H9 (cell line): ENCODE measurements around the gene LINGO1. TPM values are rescaled to one million over a fixed set of nuclear protein-coding genes. Genes with fewer than 3 reads are reported as not detected.
A peak's percentile ranks its signal among the peaks of the same experiment; 100 is the strongest.

ENCODE experiments used
- DNase-seq: peaks from one replicate; pipeline ENCODE4 v3.0.0-alpha.2; 2017
- H2AFZ ChIP-seq: one replicate; pipeline ENCODE4 v1.6.1; 2013; ENCODE audit warnings: mild to moderate bottlenecking, low read length, control low read depth, moderate library complexity
- H2AK5ac ChIP-seq: 2 replicates; pipeline ENCODE4 v1.6.1; 2013; ENCODE audit warnings: low read length, control low read depth, mixed read lengths; ENCODE audit not compliant: insufficient read length
- H2BK120ac ChIP-seq: one replicate; pipeline ENCODE4 v1.6.1; 2013; ENCODE audit warnings: low read depth, mild to moderate bottlenecking, low read length, control low read depth, inconsistent platforms; ENCODE audit not compliant: poor library complexity, severe bottlenecking
- H2BK12ac ChIP-seq: 2 replicates; pipeline ENCODE4 v1.6.1; 2013; ENCODE audit warnings: low read length, control low read depth, mixed read lengths, low read depth; ENCODE audit not compliant: insufficient read length
- H2BK15ac ChIP-seq: 2 replicates; pipeline ENCODE4 v1.6.1; 2013; ENCODE audit warnings: low read depth, low read length, control low read depth
- H2BK20ac ChIP-seq: one replicate; pipeline ENCODE4 v1.6.1; 2013; ENCODE audit warnings: low read depth, mild to moderate bottlenecking, low read length, control low read depth, inconsistent platforms; ENCODE audit not compliant: poor library complexity, severe bottlenecking
- H2BK5ac ChIP-seq: 2 replicates; pipeline ENCODE4 v1.6.1; 2013; ENCODE audit warnings: low read length, control low read depth, mixed read lengths; ENCODE audit not compliant: insufficient read length
- H3K14ac ChIP-seq: 2 replicates; pipeline ENCODE4 v1.6.1; 2013; ENCODE audit warnings: low read length, control low read depth; ENCODE audit not compliant: insufficient read depth
- H3K18ac ChIP-seq: 2 replicates; pipeline ENCODE4 v1.6.1; 2013; ENCODE audit warnings: low read depth, mild to moderate bottlenecking, mixed read lengths, low read length, control low read depth; ENCODE audit not compliant: insufficient read length
- H3K23ac ChIP-seq: 2 replicates; pipeline ENCODE4 v1.6.1; 2013; ENCODE audit warnings: low read length, control low read depth, mixed read lengths, low read depth; ENCODE audit not compliant: insufficient read length
- H3K23me2 ChIP-seq: 2 replicates; pipeline ENCODE4 v1.6.1; 2013; ENCODE audit warnings: low read depth, mild to moderate bottlenecking, mixed read lengths, low read length, control low read depth; ENCODE audit not compliant: insufficient read length, poor library complexity, severe bottlenecking
- H3K27ac ChIP-seq: 2 replicates; pipeline ENCODE4 v1.5.1; 2013; ENCODE audit warnings: low read length, control low read depth, mixed read lengths, low read depth; ENCODE audit not compliant: insufficient read length
- H3K27me3 ChIP-seq: 2 replicates; pipeline ENCODE4 v1.6.1; 2013; ENCODE audit warnings: low read length, control low read depth, inconsistent platforms; ENCODE audit not compliant: insufficient read depth
- H3K4ac ChIP-seq: 2 replicates; pipeline ENCODE4 v1.6.1; 2013; ENCODE audit warnings: low read depth, mild to moderate bottlenecking, control low read depth, inconsistent platforms, low read length, moderate library complexity
- H3K4me1 ChIP-seq: 2 replicates; pipeline ENCODE4 v1.6.1; 2013; ENCODE audit warnings: low read length, control low read depth, inconsistent platforms; ENCODE audit not compliant: insufficient read depth
- H3K4me2 ChIP-seq: 2 replicates; pipeline ENCODE4 v1.6.1; 2013; ENCODE audit warnings: low read length, control low read depth, mixed read lengths; ENCODE audit not compliant: insufficient read length, insufficient read depth
- H3K56ac ChIP-seq: 2 replicates; pipeline ENCODE4 v1.6.1; 2013; ENCODE audit warnings: low read depth, mild to moderate bottlenecking, mixed read lengths, low read length, control low read depth; ENCODE audit not compliant: insufficient read length
- H3K79me1 ChIP-seq: 2 replicates; pipeline ENCODE4 v1.6.1; 2013; ENCODE audit warnings: low read depth, mild to moderate bottlenecking, moderate library complexity, low read length, control low read depth, inconsistent platforms; ENCODE audit not compliant: insufficient read depth, poor library complexity, severe bottlenecking
- H3K79me2 ChIP-seq: 2 replicates; pipeline ENCODE4 v1.6.1; 2013; ENCODE audit warnings: low read length, control low read depth, inconsistent platforms; ENCODE audit not compliant: insufficient read depth
- H3K9ac ChIP-seq: 2 replicates; pipeline ENCODE4 v1.6.1; 2013; ENCODE audit warnings: low read length, control low read depth, mixed read lengths; ENCODE audit not compliant: insufficient read length; ENCODE audit errors: extremely low read depth
- H3K9me3 ChIP-seq: one replicate; pipeline ENCODE4 v1.6.1; 2013; ENCODE audit warnings: low read depth, low read length, inconsistent platforms; ENCODE audit not compliant: control insufficient read depth
- H3T11ph ChIP-seq: one replicate; pipeline ENCODE4 v1.6.1; 2013; ENCODE audit warnings: mild to moderate bottlenecking, low read length, control low read depth, inconsistent platforms
- H4K20me1 ChIP-seq: one replicate; pipeline ENCODE4 v1.6.1; 2013; ENCODE audit not compliant: control insufficient read depth, insufficient read length, insufficient read depth
- H4K5ac ChIP-seq: 2 replicates; pipeline ENCODE4 v1.6.1; 2013; ENCODE audit warnings: low read depth, mild to moderate bottlenecking, mixed read lengths, low read length, control low read depth; ENCODE audit not compliant: insufficient read length
- H4K8ac ChIP-seq: replicated peaks from 2 replicates; pipeline ENCODE4 v1.6.1; 2013; ENCODE audit warnings: low read length, control low read depth, mixed read lengths, low read depth; ENCODE audit not compliant: insufficient read length
- H4K91ac ChIP-seq: 2 replicates; pipeline ENCODE4 v1.6.1; 2013; ENCODE audit warnings: low read depth, mild to moderate bottlenecking, moderate library complexity, mixed read lengths, low read length, control low read depth; ENCODE audit not compliant: insufficient read length
- H3K27ac Mint-ChIP-seq, 3 experiments: 2 replicates in 2 of 3; 3 replicates in 1 of 3; pipeline ENCODE4 v1.8.0; 2020 to 2021; ENCODE audit warnings: mixed read lengths in 3 of 3, mild to moderate bottlenecking in 1 of 3, moderate library complexity in 1 of 3
- H3K27me3 Mint-ChIP-seq: 2 replicates; pipeline ENCODE4 v1.8.0; 2021; ENCODE audit warnings: low read depth, mild to moderate bottlenecking, moderate library complexity, mixed read lengths
- H3K36me3 Mint-ChIP-seq, 3 experiments: 2 replicates in 2 of 3; 3 replicates in 1 of 3; pipeline ENCODE4 v1.8.0; 2020 to 2021; ENCODE audit warnings: low read depth in 3 of 3, mixed read lengths in 3 of 3; ENCODE audit not compliant: insufficient read depth in 1 of 3
- H3K4me1 Mint-ChIP-seq, 2 experiments: 2 replicates each; pipeline ENCODE4 v1.8.0; 2020; ENCODE audit warnings: mixed read lengths in 2 of 2
- H3K4me3 Mint-ChIP-seq, 2 experiments: 2 replicates in 1 of 2; 3 replicates in 1 of 2; pipeline ENCODE4 v1.8.0; 2020 to 2021; ENCODE audit warnings: mild to moderate bottlenecking in 2 of 2, mixed read lengths in 2 of 2, moderate library complexity in 1 of 2
- H3K9me3 Mint-ChIP-seq, 2 experiments: 2 replicates in 1 of 2; 3 replicates in 1 of 2; pipeline ENCODE4 v1.8.0; 2020; ENCODE audit warnings: mild to moderate bottlenecking in 2 of 2, mixed read lengths in 2 of 2, moderate library complexity in 1 of 2
- WGBS: extraction: QIAGEN DNeasy Blood & Tissue Kit; methylation state at CpG from one replicate; pipeline ENCODE4 v1.1.7; 2013; ENCODE audit warnings: missing lambda C conversion rate, low lambda C conversion rate, mixed read lengths; ENCODE audit not compliant: insufficient read length; ENCODE audit errors: extremely low coverage; 5-methylcytosine and 5-hydroxymethylcytosine counted together
- total RNA-seq: library from RNA; stranded (reverse); gene quantifications from 2 replicates; pipeline ENCODE4 v1.2.1, GENCODE V29; 2021
- TF ChIP-seq, protein P1 (sequence below): fragments of 200-600 bp; sonication (generic); conservative IDR thresholded peaks from 3 replicates; pipeline ENCODE4 v1.8.0; 2021; ENCODE audit warnings: antibody characterized with exemption, mild to moderate bottlenecking

The LINGO1 gene
- total RNA-seq, 1 experiment from 2014 or later, result 41.6 TPM

GRCh38 chr15:77592758-77593157 lies 40.0 kb downstream of the LINGO1 start:
- Histone ChIP-seq H2BK120ac (no peak overlapping the region), H4K5ac (no peak overlapping the region), H3K27ac (no peak overlapping the region), H3K18ac (no peak overlapping the region), H3K27me3 (no peaks in the 10 kb centered on the region), H3K79me1 (no peaks in the 10 kb centered on the region), H2AK5ac (no peak overlapping the region), H2BK12ac (no peak overlapping the region), H3K4me1 (0 out of 2 replicates have a peak, but pooled peaks cover 1% of the 10 kb centered on the region), H4K8ac (peak overlapping the region; percentile 19), H2AFZ (no peak overlapping the region), H3T11ph (no peak overlapping the region), H2BK5ac (no peak overlapping the region), H2BK15ac (no peak overlapping the region), H3K9me3 (no peaks in the 10 kb centered on the region), H4K20me1 (no peaks in the 10 kb centered on the region), H3K9ac (no peak overlapping the region), H3K23me2 (no peaks in the 10 kb centered on the region), H3K23ac (no peak overlapping the region), H2BK20ac (no peak overlapping the region), H3K4ac (no peak overlapping the region), H3K56ac (no peak overlapping the region), H3K4me2 (no peak overlapping the region), H3K14ac (no peak overlapping the region), H4K91ac (no peak overlapping the region), H3K79me2 (no peaks in the 10 kb centered on the region)
- no CpG with 5 or more reads among the region's 3 CpGs for WGBS
- no peaks in the 10 kb centered on the region for H3K36me3 Mint-ChIP-seq
- no peaks in the 10 kb centered on the region; a peak in 1 of 5 replicates for H3K9me3 Mint-ChIP-seq
- H3K4me3 Mint-ChIP-seq, result no peak overlapping the region
- H3K4me1 Mint-ChIP-seq, result peaks cover 10 to 36% of the 10 kb centered on the region in 2 experiments
- H3K27ac Mint-ChIP-seq, result peak overlapping the region in 2 of 3 experiments; percentile 23 to 62; a peak in 1 of 7 replicates
- DNase-seq, result no peak
- H3K27me3 Mint-ChIP-seq, result peaks cover 5% of the 10 kb centered on the region; the same call in 1 of the 2 replicates
- TF ChIP-seq, protein P1, sequence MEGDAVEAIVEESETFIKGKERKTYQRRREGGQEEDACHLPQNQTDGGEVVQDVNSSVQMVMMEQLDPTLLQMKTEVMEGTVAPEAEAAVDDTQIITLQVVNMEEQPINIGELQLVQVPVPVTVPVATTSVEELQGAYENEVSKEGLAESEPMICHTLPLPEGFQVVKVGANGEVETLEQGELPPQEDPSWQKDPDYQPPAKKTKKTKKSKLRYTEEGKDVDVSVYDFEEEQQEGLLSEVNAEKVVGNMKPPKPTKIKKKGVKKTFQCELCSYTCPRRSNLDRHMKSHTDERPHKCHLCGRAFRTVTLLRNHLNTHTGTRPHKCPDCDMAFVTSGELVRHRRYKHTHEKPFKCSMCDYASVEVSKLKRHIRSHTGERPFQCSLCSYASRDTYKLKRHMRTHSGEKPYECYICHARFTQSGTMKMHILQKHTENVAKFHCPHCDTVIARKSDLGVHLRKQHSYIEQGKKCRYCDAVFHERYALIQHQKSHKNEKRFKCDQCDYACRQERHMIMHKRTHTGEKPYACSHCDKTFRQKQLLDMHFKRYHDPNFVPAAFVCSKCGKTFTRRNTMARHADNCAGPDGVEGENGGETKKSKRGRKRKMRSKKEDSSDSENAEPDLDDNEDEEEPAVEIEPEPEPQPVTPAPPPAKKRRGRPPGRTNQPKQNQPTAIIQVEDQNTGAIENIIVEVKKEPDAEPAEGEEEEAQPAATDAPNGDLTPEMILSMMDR, result no peak
